Liver (tissue), 9 donors: ENCODE data around the gene ZDHHC5. TPM values are rescaled to one million over a fixed set of nuclear protein-coding genes. Genes with fewer than 3 reads are reported as not detected.

Experiments
- DNase-seq: peaks from one replicate; pipeline ENCODE4 v3.0.0-alpha.2; 2017; ENCODE audit warnings: low spot score
- H3K27ac ChIP-seq, 2 donors: one replicate each; pipeline ENCODE4 v1.7.0; 2013; ENCODE audit warnings: inconsistent platforms in 2 of 2, low read length in 2 of 2, control low read depth in 1 of 2, low read depth in 1 of 2, mild to moderate bottlenecking in 1 of 2
- H3K27me3 ChIP-seq, 4 donors: one replicate each; pipeline versions ENCODE4 v1.6.1 to v1.7.0; 2013; ENCODE audit warnings: low read length in 3 of 4, inconsistent platforms in 1 of 4, mild to moderate bottlenecking in 1 of 4, moderate library complexity in 1 of 4; ENCODE audit not compliant: control insufficient read depth in 4 of 4, insufficient read depth in 4 of 4
- H3K36me3 ChIP-seq, 4 donors: one replicate each; pipeline versions ENCODE4 v1.6.1 to v1.7.0; 2013; ENCODE audit warnings: low read length in 3 of 4, mild to moderate bottlenecking in 3 of 4, low read depth in 1 of 4, moderate library complexity in 1 of 4; ENCODE audit not compliant: control insufficient read depth in 4 of 4, insufficient read depth in 3 of 4
- H3K4me1 ChIP-seq, 4 donors: one replicate each; pipeline versions ENCODE4 v1.6.1 to v1.7.0; 2013; ENCODE audit warnings: low read length in 3 of 4, mild to moderate bottlenecking in 3 of 4, moderate library complexity in 1 of 4; ENCODE audit not compliant: control insufficient read depth in 4 of 4, insufficient read depth in 4 of 4
- H3K4me3 ChIP-seq, 3 donors: one replicate each; pipeline versions ENCODE4 v1.6.1 to v1.7.0; 2013; ENCODE audit warnings: low read length in 3 of 3, control low read depth in 1 of 3, low read depth in 1 of 3, mild to moderate bottlenecking in 1 of 3
- H3K9ac ChIP-seq, 2 donors: one replicate each; pipeline ENCODE4 v1.7.0; 2013; ENCODE audit warnings: low read length in 2 of 2, mild to moderate bottlenecking in 2 of 2, moderate library complexity in 2 of 2, control low read depth in 1 of 2, low read depth in 1 of 2
- H3K9me3 ChIP-seq, 4 donors: one replicate each; pipeline versions ENCODE4 v1.6.1 to v1.7.0; 2013; ENCODE audit warnings: low read length in 3 of 4; ENCODE audit not compliant: control insufficient read depth in 4 of 4
- CTCF ChIP-seq: fragments of 150-350 bp; IDR thresholded peaks from 2 replicates; pipeline ENCODE4 v1.5.1; 2017; ENCODE audit warnings: improper control_type of control experiment, low read depth, low read length; ENCODE audit not compliant: missing input control
- FOXA2 ChIP-seq: IDR thresholded peaks from 2 replicates; pipeline ENCODE4 v1.6.1; 2016; ENCODE audit warnings: antibody characterized with exemption
- GABPA ChIP-seq, 2 donors: IDR thresholded peaks in 1 of 2; conservative IDR thresholded peaks in 1 of 2; 2 replicates each; pipeline ENCODE4 v1.6.1; 2016; ENCODE audit warnings: antibody characterized with exemption in 2 of 2, mild to moderate bottlenecking in 1 of 2, moderate library complexity in 1 of 2
- HNF4G ChIP-seq: IDR thresholded peaks from 2 replicates; pipeline ENCODE4 v1.6.1; 2016; ENCODE audit warnings: antibody characterized with exemption
- NR2F2 ChIP-seq: IDR thresholded peaks from 2 replicates; pipeline ENCODE4 v1.6.1; 2016; ENCODE audit warnings: antibody characterized with exemption
- REST ChIP-seq: IDR thresholded peaks from 2 replicates; pipeline ENCODE4 v1.6.1; 2016; ENCODE audit warnings: antibody characterized with exemption, mild to moderate bottlenecking
- RXRA ChIP-seq, 2 donors: IDR thresholded peaks; 2 replicates each; pipeline ENCODE4 v1.6.1; 2017 to 2018; ENCODE audit warnings: antibody characterized with exemption in 2 of 2, mild to moderate bottlenecking in 1 of 2
- YY1 ChIP-seq: IDR thresholded peaks from 2 replicates; pipeline ENCODE4 v1.6.1; 2016; ENCODE audit warnings: antibody characterized with exemption, mild to moderate bottlenecking
- WGBS: extraction: QIAGEN DNeasy Blood & Tissue Kit; methylation state at CpG from one replicate; pipeline ENCODE4 v1.1.7; 2013; 5-methylcytosine and 5-hydroxymethylcytosine counted together
- polyA plus RNA-seq, 2 donors: library from polyadenylated mRNA; stranded (reverse) in 1 of 2; unstranded in 1 of 2; fragments of 200-250 nt in 1 of 2; fragments of >200 nt in 1 of 2; fragmentation: Nextera tagmentation in 1 of 2; extraction: Ambion mirVana in 1 of 2; gene quantifications; one replicate each; pipeline versions ENCODE4 v1.2.1 to v1.2.3, GENCODE V29; 2013 to 2015
- total RNA-seq, 2 donors: library from RNA; depleted of rRNA; stranded (reverse); fragments of >200 nt; gene quantifications; one replicate each; pipeline ENCODE4 v1.2.3, GENCODE V29; 2014
- TF ChIP-seq, protein P1 (sequence below): IDR thresholded peaks from 2 replicates; pipeline ENCODE4 v1.6.1; 2016; ENCODE audit warnings: antibody characterized with exemption
- donor health status: healthy.
- donor health status: healthy.
- donor health status: healthy.
- donor health status: healthy.
- donor health status: healthy.

Gene ZDHHC5
- total and polyA plus RNA-seq, 4 donors: 7.2 to 31.4 (median 26.1) TPM

DNA sequence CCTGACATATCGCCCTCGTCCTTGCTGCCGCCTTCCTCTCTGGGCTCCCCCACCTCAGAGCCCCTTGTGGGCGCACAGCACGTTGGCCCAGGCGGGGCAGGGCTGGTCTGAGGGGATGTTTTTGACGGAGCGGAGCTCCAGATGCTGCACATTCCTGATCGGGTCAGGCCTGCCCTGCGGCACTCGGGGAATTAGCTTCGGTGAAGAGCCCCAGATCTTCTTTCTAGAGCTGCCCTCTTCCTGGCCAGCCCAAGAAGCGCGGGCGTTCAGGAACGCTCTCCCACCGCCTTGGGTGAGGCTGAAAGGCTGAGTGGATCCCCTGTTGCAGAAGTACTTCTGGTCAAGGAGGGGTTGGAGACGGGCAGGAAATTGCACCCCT is 30.3 kb upstream of the ZDHHC5 start:
- Histone ChIP-seq H3K27me3 (no peaks in the 10 kb centered on the region), H3K9ac (no peak overlapping the region), H3K27ac (peak overlapping the region in 1 of 2 donors; percentile 3), H3K36me3 (no peaks in the 10 kb centered on the region), H3K9me3 (no peaks in the 10 kb centered on the region), H3K4me3 (peak overlapping the region in 1 of 3 donors; percentile 61), H3K4me1 (peaks cover 13 to 36% (median 19%) of the 10 kb centered on the region in 4 donors)
- TF ChIP-seq, protein P1, sequence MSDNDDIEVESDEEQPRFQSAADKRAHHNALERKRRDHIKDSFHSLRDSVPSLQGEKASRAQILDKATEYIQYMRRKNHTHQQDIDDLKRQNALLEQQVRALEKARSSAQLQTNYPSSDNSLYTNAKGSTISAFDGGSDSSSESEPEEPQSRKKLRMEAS: no peak
- TF ChIP-seq GABPA (IDR thresholded peaks at IDR 0.05 in 1 of 2, conservative IDR thresholded peaks at IDR 0.05 in 1 of 2): no peak
- TF ChIP-seq RXRA (IDR thresholded peaks at IDR 0.05): no peak
- TF ChIP-seq REST: no peak
- TF ChIP-seq YY1: no peak
- TF ChIP-seq CTCF: no peak
- no peak for TF ChIP-seq FOXA2
- TF ChIP-seq NR2F2: no peak
- no peak for TF ChIP-seq HNF4G
- 69% methylated on average over 18 of the region's 18 CpGs for whole genome bisulfite sequencing
- no peak for DNase-seq

- peaks cover 13 to 36% (median 19%) of the 10 kb centered on the region in 4 donors for H3K4me1 ChIP-seq
- no peaks in the 10 kb centered on the region for H3K36me3 ChIP-seq
- peak overlapping the region; percentile 61 to 67 for H3K27ac ChIP-seq
- peak; percentile 60 for DNase-seq
- no peak for TF ChIP-seq HNF4G
- TF ChIP-seq YY1: peak; percentile 66
- no peak for TF ChIP-seq REST
- H3K27me3 ChIP-seq: no peaks in the 10 kb centered on the region
- peak overlapping the region in 1 of 2 donors; percentile 22 for H3K9ac ChIP-seq
- 11% methylated on average over 47 of the region's 47 CpGs for WGBS
- H3K9me3 ChIP-seq: no peaks in the 10 kb centered on the region
- peak overlapping the region; percentile 52 to 75 (median 61) for H3K4me3 ChIP-seq
These were observed 29.7 kb upstream of the ZDHHC5 start for GRCh38 chr11:57638005-57638781.
